T-helper 17 cell (primary cell): ENCODE results near the gene CD9. TPM values are rescaled to one million over a fixed set of nuclear protein-coding genes. Genes with fewer than 3 reads are reported as not detected.

Experiments used
- ATAC-seq: fragments of 150-1000 bp; cut with Tn5 transposase; 2 replicates; pipeline ENCODE4 v1.10.0; 2021; ENCODE audit warnings: mild to moderate bottlenecking, moderate library complexity
- DNase-seq, 3 donors: peaks; one replicate each; pipeline versions ENCODE4 v3.0.0 to v3.0.0-alpha.2; 2020 to 2021
- H3K9me3 ChIP-seq: one replicate; pipeline ENCODE4 v1.7.0; 2013; ENCODE audit warnings: low read length, mild to moderate bottlenecking; ENCODE audit not compliant: control insufficient read depth, poor library complexity, severe bottlenecking
- H3K27ac Mint-ChIP-seq: one replicate; pipeline ENCODE4 v1.8.0; 2022; ENCODE audit warnings: mild to moderate bottlenecking, moderate library complexity, mixed read lengths
- H3K27me3 Mint-ChIP-seq: one replicate; pipeline ENCODE4 v1.8.0; 2022; ENCODE audit warnings: mixed read lengths
- H3K36me3 Mint-ChIP-seq: one replicate; pipeline ENCODE4 v1.8.0; 2022; ENCODE audit warnings: low read depth, mixed read lengths
- H3K4me1 Mint-ChIP-seq: one replicate; pipeline ENCODE4 v1.8.0; 2022; ENCODE audit warnings: mild to moderate bottlenecking, mixed read lengths
- H3K4me3 Mint-ChIP-seq: one replicate; pipeline ENCODE4 v1.8.0; 2022; ENCODE audit warnings: mild to moderate bottlenecking, moderate library complexity, mixed read lengths
- total RNA-seq, 4 donors: library from RNA in 2 of 4; stranded (reverse) in 2 of 4; gene quantifications; one replicate each; pipeline ENCODE4 v1.2.3 and lab custom pipeline; 2022 to 2026

Gene CD9
- total RNA-seq, 2 donors from 2014 or later: 2.4 to 28.0 TPM

- DNase-seq (no peak), ATAC-seq (no peak)
- Mint-ChIP-seq H3K36me3 (peaks cover 6% of the 10 kb centered on the region), H3K27me3 (peaks cover 9% of the 10 kb centered on the region), H3K4me3 (no peak overlapping the region), H3K27ac (no peak overlapping the region), H3K4me1 (peaks cover 7% of the 10 kb centered on the region)
- no peaks in the 10 kb centered on the region for H3K9me3 ChIP-seq
Observed at GRCh38 chr12:6224550-6224949, 24.4 kb downstream of the CD9 start.

GRCh38 chr12:6225630-6226001, 25.4 kb downstream of the CD9 start:
- Mint-ChIP-seq H3K36me3 (no peaks in the 10 kb centered on the region), H3K27me3 (no peaks in the 10 kb centered on the region), H3K27ac (no peak overlapping the region), H3K4me3 (no peak overlapping the region), H3K4me1 (peaks cover 8% of the 10 kb centered on the region)
- H3K9me3 ChIP-seq: no peaks in the 10 kb centered on the region
- no peak for ATAC-seq
- no peak for DNase-seq

- no peak overlapping the region for H3K4me3 Mint-ChIP-seq
- H3K36me3 Mint-ChIP-seq: no peaks in the 10 kb centered on the region
- ATAC-seq (no peak), DNase-seq (no peak)
- H3K27ac Mint-ChIP-seq: no peak overlapping the region
- no peaks in the 10 kb centered on the region for H3K9me3 ChIP-seq
- no peaks in the 10 kb centered on the region for H3K27me3 Mint-ChIP-seq
- H3K4me1 Mint-ChIP-seq: peaks cover 11% of the 10 kb centered on the region
Observed at GRCh38 chr12:6226002-6226678, 25.9 kb downstream of the CD9 start.

- ATAC-seq (no peak), DNase-seq (no peak)
- Mint-ChIP-seq H3K27me3 (no peaks in the 10 kb centered on the region), H3K4me1 (peaks cover 14% of the 10 kb centered on the region), H3K36me3 (no peaks in the 10 kb centered on the region), H3K27ac (no peak overlapping the region), H3K4me3 (no peak overlapping the region)
- no peaks in the 10 kb centered on the region for H3K9me3 ChIP-seq
Observed at GRCh38 chr12:6226679-6227051, 26.5 kb downstream of the CD9 start.

- H3K27ac Mint-ChIP-seq: no peak overlapping the region
- DNase-seq (no peak), ATAC-seq (no peak)
- peaks cover 21% of the 10 kb centered on the region for H3K4me1 Mint-ChIP-seq
- H3K36me3 Mint-ChIP-seq: peaks cover 2% of the 10 kb centered on the region
- no peak overlapping the region for H3K4me3 Mint-ChIP-seq
- H3K27me3 Mint-ChIP-seq: no peaks in the 10 kb centered on the region
- H3K9me3 ChIP-seq: no peaks in the 10 kb centered on the region
Observed at GRCh38 chr12:6228535-6229223, 28.5 kb downstream of the CD9 start.

- ATAC-seq (no peak), DNase-seq (no peak)
- H3K9me3 ChIP-seq: no peaks in the 10 kb centered on the region
- Mint-ChIP-seq H3K27me3 (peaks cover under 1% of the 10 kb centered on the region), H3K27ac (peak overlapping the region; percentile 96), H3K36me3 (peaks cover 5% of the 10 kb centered on the region), H3K4me1 (peaks cover 21% of the 10 kb centered on the region), H3K4me3 (no peak overlapping the region)
Observed at GRCh38 chr12:6229224-6230218, 29.3 kb downstream of the CD9 start.

- peaks cover 11% of the 10 kb centered on the region for H3K27me3 Mint-ChIP-seq
- H3K4me3 Mint-ChIP-seq: peak overlapping the region; percentile 59
- no peaks in the 10 kb centered on the region for H3K9me3 ChIP-seq
- H3K27ac Mint-ChIP-seq: peak overlapping the region; percentile 96
- ATAC-seq: peak; percentile 98
- H3K4me1 Mint-ChIP-seq: peaks cover 24% of the 10 kb centered on the region
- peak; percentile 34 to 55 (median 52) for DNase-seq
- peaks cover 8% of the 10 kb centered on the region for H3K36me3 Mint-ChIP-seq
Observed at GRCh38 chr12:6230321-6231110, 30.3 kb downstream of the CD9 start.

- Mint-ChIP-seq H3K27ac (peak overlapping the region; percentile 96), H3K4me3 (no peak overlapping the region), H3K27me3 (peaks cover 13% of the 10 kb centered on the region), H3K4me1 (peaks cover 22% of the 10 kb centered on the region), H3K36me3 (peaks cover 8% of the 10 kb centered on the region)
- no peak for DNase-seq
- ATAC-seq: no peak
- H3K9me3 ChIP-seq: no peaks in the 10 kb centered on the region
Observed at GRCh38 chr12:6231359-6232268, 31.4 kb downstream of the CD9 start.

GRCh38 chr12:6233121-6233971, 33.1 kb downstream of the CD9 start:
- Mint-ChIP-seq H3K4me3 (no peak overlapping the region), H3K4me1 (peaks cover 22% of the 10 kb centered on the region), H3K27me3 (peaks cover 23% of the 10 kb centered on the region), H3K36me3 (peaks cover 11% of the 10 kb centered on the region), H3K27ac (peak overlapping the region; percentile 37)
- DNase-seq (no peak), ATAC-seq (no peak)
- no peaks in the 10 kb centered on the region for H3K9me3 ChIP-seq

GRCh38 chr12:6234214-6234613, 34.0 kb downstream of the CD9 start:
- H3K27ac Mint-ChIP-seq: peak overlapping the region; percentile 37
- no peak for DNase-seq
- peaks cover 22% of the 10 kb centered on the region for H3K4me1 Mint-ChIP-seq

GRCh38 chr12:6234906-6235305, 34.7 kb downstream of the CD9 start:
- peaks cover 29% of the 10 kb centered on the region for H3K27me3 Mint-ChIP-seq
- no peak overlapping the region for H3K27ac Mint-ChIP-seq
- H3K4me1 Mint-ChIP-seq: peaks cover 22% of the 10 kb centered on the region
- ATAC-seq (no peak), DNase-seq (no peak)
- H3K4me3 Mint-ChIP-seq: no peak overlapping the region
- peaks cover 11% of the 10 kb centered on the region for H3K36me3 Mint-ChIP-seq
- no peaks in the 10 kb centered on the region for H3K9me3 ChIP-seq

More at GRCh38 chr12:6234214-6234613, 34.0 kb downstream of the CD9 start:
- Mint-ChIP-seq H3K36me3 (peaks cover 11% of the 10 kb centered on the region), H3K27me3 (peaks cover 23% of the 10 kb centered on the region), H3K4me3 (no peak overlapping the region)
- ATAC-seq: no peak
- H3K9me3 ChIP-seq: no peaks in the 10 kb centered on the region
